DMS 273 treated with DMSO at 0.1 percent for 48 hours (cell line): ENCODE results near the gene ZNF653.

Experiments used
- DNase-seq: peaks from one replicate; lab custom pipeline; 2025; lab: John Stamatoyannopoulos, UW

Gene ZNF653

DNA sequence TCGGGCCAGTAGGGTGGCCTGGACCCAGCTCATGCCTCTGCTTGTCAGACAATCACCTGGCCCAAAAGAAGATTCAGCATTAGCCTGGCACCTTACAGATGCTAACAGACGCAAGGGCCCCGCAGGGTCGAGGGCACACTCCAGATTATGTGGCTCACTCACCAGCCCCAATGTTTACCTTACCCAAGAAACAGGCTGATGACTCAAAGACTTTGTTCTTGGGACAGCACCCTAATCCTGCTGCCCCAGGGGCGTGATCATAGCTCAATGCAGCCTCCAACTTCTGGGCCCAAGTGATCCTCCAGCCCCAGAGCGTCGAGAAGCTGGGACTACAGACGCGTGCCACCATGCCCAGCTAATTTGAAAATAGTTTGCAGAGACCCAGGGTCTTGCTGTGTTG, 13.5 kb upstream of the ZNF653 start:
- no peak for DNase-seq

DNA sequence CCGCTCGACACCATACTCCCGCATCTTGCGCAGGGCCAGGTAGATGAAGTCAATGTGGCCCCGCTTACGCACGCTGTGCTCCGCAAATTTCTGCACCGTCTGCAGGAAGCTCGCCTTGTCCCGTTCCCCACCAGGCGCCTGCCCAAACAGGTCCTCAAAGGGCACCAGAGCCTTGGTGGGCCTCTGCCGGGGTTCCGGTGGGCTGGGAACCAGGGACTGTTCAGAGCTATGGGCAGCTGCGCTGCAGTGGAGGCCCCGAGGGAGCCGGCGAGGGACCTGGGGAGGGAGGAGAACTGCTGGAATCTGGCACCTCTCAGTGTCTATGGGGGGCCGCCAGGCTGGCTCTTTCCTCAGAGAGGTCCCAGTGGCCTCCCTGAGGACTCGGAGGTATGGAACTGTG, 8.3 kb upstream of the ZNF653 start:
- DNase-seq: no peak

DNA sequence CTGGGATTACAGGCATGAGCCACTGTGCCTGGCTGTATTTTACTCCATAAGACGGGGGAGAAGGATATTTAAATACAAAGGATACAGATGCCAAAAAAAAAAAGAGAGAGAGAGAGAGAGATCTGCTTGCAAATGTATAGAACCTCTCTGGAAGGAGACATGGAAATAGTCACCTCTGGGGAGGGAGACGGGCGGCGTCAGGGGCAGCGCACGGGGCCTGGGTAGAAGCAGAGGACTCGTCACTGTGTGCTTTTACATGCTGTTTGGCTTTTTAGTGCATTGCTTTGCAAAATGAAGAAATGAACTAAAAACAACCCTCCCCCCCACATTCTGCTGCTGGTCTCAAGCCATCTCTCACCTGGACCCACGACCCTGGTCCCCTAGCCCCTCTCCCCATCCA, 4.8 kb upstream of the ZNF653 start:
- DNase-seq: no peak

DNA sequence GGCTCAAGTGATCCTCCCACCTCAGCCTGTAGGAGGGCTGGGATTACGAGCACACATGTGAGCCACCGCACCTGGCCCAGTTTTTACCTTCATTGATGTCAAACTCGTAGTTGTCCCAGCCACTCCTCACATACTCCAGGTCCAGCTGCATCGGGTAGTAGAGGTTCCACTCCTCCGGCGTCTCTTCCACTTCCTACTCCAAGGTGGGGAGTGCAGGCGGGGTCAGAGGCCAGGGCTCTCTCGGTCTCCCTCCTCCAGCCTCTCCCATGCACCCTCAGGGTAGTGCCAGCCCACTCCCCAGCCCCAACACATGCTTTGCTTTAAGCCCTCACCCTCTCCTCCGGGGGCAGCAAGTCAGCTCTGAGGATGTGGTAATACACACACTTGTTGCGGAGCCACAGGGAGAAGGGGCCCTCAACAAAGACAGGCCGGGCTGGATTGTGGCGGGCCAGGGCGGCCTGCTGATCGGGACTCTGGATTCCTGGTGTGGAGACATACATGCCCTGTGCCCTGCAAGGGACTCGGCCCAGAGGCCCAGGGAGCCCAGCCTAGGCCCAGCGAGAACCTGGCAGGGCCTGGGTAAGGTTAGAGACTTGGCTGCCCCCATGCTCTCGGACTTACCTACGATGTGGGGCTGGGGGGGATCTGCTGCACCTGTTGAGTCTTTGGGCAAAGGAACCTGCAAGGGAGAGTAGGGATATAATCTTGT, 1.9 kb upstream of the ZNF653 start:
- no peak for DNase-seq

DNA sequence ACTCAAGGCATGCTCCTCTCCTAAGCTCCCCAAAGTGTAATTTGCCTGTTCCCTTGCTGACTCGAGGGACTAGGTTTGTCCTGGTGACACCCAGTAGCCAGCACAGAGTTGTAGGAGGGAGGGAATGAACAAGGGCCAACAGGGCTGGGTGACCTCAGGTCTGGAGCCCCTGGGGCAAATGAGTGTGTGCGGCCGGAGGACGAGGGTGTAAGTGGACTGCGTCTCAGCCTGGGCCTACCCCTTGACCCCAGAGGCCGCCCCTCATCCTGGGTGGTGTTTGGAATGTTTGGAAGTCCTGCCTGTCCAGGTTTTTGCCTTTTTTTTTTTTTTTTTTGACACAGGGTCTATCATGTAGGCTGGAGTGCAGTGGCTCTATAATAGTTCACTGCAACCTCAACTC, 1.3 kb upstream of the ZNF653 start:
- no peak for DNase-seq

DNA sequence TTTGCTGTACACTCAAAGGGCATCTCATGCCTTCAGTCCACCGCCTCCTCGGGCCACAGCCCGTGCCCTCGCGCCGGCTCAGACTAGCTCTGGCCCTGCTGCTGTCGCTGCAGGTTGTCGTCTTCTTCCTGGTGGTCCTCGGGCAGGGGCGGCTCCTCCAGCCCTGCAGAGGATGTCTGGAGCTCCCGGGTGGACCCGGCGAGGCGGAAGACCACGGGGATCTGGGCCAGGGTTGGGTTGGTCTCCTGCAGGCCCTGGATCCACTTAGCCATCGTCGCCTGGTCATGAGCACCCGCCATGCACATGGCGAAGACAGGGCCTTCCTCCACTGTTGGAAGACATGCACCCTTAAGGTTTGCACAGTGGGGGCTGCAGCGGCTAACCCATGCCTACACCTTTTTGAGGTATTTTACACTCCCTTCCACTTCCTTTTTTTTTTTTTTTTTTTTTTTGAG, 489 bp upstream of the ZNF653 start:
- DNase-seq: no peak

DNA sequence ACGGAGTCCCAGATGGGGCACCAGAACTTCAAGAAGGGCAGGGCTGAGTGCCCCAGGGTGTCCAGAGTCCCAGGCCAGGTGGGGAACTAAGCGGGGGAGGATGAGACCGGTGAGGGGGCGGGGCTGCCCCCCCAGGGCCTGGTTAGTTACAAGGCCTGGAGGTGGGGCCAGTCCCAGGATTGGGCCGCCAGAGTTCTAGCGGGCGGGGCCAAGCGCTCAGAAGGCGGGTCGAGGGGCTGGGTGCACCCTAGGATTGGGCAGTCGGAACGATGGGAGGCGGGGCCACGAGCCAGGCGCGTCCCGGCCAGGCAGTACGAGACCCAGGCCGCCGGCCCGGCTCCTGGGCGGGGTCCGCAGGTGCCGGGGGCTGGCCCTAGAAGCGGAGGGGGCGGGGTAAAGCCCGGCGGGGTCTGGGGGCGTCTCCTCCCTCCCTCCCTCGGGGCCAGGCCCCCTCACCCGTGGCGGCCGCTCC, 571 bp downstream of the ZNF653 start:
- peak; percentile 87 for DNase-seq

DNA sequence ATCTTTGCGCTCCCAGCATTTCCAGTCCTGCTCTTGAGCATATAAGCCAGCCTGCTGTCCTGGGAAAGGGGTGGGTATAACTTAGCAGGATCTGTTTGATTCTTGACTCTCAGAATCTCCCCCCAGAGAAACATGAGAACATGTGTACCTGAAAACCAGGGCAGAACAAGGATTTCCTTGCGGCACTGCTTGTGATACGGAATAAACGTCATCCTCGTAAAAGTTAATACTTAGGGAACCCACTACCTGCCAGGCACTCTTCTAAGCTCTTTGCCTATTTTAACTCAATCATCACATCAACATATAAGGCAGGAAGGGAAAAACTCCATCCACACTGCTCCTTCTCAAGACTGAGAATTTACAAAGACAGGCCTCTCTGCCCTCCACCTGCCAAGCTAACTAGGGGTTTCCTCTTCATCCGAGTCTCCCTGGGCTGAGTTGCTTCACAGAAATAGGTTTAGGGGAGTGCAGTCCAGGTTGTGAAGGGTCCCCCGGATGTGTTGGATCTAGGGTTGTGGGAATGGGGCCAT, 1.1 kb downstream of the ZNF653 start:
- DNase-seq: no peak

DNA sequence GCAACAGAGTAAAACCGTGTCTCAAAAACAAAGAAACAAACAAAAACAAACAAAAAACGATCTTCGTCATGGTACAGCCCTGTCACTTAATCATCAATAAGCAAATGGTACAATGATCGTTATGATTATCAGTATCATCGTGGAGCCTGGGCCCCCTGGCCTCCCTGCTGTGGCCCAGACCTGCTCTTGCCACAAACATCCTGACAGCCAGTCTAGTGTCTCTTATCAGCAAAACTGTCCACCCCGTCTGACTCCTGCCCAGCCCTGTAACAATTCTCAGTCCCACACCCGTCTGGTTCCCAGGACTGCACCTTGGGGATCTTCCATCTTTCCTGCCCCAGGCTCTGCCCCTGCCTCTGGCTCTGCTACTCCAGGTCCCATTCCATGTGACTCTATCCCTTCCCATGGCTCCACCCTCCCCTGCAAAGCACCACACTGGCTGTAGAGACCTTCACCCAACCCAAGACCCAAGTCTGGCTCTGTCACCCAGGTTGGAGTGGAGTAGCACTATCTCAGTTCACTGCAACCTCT, 5.7 kb downstream of the ZNF653 start:
- DNase-seq: no peak

DNA sequence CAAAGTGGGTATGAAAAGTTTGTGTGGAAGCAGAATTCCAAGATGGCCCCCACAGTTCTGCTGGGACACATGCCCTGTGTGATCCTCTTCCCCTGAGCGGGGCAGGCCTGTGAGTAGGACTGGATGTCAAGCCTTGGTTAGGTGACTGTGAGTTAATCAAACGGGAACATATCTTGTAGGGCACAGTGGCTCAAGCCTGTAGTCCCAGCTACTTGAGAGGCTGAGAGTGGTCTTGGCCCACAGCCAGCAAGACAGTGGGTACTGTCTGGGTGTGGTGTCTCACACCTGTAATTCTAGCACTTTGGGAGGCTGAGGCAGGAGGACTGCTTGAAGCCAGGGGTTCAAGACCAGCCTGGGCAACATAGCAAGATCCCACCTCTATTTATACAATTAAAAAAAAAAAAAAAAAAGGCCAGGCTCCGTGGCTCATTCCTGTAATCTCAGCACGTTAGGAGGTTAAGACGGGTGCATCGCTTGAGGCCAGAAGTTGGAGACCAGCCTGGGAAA, 6.4 kb downstream of the ZNF653 start:
- no peak for DNase-seq

DNA sequence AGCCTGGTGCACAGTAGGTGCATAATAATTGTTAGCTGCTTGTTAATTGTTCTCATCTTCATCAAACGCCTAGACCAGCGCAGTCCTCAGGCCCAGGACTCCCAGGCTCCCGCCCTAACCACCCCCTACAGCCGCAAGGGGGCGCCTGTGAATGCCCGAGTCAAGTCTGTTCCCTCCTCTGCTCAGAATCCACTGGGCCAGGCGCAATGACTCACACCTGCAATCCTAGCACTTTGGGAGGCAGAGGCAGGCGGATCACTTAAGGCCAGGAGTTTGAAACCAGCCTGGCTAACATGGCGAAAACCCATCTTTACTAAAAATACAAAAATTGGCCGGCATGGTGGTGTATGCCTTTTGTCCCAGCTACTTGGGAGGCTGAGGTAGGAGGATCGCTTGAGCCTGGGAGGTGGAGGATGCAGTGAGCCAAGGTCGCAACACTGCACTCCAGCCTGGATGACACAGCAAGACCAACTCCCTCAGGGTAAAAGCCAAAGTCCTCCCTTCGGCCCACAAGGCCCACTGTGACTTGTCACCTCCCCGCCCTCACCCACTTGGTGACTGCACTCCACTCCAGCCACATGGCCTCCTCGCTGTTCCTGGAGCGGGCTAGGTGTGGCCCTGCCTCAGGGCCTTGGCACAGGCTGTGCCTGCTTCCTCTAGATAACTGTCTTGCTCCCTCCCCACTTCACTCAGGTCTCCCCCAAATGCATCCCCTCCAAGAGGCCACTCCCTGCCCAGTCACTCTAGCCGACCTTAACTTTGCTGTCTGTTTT, 9.1 kb downstream of the ZNF653 start:
- DNase-seq: peak; percentile 48

DNA sequence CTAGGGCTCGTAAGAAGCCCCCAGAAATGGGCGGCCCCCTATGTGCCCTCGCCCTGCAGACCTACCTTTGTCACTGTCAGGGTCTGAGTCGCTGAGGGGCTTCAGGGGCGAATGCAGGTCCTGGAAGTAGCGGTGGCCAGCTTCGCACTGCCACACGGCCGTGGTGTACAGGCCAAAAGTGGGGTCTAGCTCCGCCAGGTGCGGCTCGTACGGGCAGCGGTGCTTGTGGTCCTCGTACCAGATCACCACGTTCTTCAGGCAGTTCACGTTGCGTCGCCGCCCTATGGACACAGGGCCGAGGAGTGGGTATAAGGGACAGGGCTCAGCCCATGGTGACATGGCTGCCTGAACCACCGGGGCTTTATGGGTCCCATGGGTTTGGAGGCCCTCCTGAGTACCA, 9.8 kb downstream of the ZNF653 start:
- DNase-seq: no peak

DNA sequence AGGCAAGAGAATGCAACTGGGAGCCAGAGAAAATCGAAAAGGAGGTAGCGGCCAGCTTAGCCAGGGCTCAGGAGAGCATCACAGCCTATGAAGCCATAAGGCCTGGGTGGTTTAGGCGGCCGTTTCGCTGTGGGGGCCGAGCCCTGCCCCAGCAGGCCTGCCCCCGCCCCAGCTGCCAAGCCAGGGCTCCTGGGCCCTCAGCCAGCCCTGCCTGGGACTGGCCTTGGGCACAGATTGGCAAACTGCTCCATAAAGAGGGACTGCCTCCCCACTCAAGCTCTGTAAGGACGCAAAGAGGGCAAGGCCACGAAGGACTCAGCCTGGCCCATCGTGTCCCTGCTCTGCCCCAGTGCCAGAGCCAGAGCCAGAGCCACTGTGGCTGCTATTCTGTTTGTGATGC, 10.2 kb downstream of the ZNF653 start:
- peak; percentile 72 for DNase-seq

DNA sequence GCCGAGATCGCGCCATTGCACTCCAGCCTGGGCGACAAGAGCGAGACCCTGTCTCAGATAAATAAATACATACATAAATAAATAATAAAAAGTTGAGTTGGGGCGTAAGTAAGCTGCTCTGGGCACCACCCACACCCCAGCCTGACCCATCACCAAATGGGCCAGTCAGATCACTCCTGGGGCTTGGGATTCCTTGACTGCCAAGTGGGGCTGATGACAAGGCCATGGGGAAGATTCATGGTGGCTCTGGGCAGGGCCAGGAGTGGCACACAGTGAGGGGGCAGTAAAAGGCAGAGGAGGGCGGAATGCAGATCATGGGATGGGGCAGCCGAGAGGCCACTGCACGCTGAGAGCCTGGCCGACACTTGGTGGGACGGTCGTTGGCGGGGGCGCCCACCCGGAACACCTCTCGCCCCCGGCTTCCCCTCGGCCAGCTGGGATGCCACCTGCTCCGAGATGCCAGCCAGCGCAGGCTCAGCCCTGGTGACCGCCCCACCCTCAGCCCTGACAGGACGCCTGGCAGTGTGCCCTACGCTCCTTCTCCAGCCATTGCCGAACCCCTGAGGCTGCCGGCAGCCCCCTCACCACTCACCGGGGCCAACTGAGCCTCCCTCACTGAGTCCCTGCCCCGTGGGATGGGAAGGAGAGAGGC, 10.9 kb downstream of the ZNF653 start:
- DNase-seq: peak; percentile 76

DNA sequence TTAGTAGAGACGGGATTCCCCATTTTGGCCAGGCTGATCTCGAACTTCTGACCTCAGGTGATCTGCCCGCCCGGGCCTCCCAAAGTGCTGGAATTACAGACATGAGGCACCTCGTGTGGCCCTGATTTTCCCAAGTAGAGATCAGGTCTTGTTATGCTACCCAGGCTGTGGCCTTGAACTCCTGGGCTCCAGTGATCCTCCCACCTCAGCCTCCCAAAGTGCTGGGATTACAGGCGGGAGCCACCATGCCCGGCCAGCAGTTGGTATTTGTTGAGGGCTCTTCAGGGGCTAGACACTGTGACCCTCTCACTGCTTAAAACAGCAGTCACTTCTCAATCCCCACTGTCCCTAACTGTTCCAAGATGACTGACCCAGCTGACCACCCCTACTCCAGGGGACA, 16.3 kb downstream of the ZNF653 start:
- DNase-seq: no peak

DNA sequence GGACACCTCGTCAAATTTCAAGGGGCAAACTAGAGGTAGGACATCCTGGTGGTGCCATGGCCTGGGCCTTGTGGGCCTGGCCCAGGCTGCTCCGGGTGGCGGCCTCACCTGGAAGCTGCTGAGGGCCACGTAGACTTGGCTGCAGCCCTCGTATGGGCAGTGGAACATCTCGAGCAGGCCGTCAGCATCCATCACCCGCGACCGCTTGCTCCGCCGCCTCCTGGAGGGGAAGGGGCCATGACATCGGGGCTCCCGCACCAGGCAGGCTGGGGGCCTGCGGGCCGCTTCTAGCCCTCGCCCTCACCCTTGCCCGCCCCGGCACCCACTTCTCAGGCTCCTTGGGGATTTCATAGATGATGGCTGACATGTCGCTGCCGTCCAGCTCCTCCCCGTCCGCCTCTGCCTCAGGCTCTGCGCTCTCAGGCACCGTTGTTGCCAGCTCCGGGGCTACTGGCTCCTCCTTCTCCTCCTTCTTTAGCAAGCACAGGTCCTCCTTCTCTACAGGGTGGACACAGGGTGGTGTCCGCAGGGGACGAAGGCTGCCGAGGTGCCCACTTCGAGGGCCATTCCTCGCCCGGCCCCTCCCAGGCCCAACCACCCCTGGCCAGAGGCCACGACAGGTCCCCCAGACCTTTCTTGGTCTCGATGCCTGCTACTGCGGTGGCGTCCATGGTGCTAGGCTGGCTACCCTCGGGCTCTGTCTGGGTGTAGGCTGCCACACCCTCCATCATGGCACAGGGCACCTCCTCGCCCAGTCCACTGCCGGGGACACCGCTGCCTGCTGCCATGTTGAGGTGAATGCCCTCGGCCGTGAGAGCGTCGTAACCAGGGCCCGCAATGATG, 18.8 kb downstream of the ZNF653 start:
- no peak for DNase-seq

DNA sequence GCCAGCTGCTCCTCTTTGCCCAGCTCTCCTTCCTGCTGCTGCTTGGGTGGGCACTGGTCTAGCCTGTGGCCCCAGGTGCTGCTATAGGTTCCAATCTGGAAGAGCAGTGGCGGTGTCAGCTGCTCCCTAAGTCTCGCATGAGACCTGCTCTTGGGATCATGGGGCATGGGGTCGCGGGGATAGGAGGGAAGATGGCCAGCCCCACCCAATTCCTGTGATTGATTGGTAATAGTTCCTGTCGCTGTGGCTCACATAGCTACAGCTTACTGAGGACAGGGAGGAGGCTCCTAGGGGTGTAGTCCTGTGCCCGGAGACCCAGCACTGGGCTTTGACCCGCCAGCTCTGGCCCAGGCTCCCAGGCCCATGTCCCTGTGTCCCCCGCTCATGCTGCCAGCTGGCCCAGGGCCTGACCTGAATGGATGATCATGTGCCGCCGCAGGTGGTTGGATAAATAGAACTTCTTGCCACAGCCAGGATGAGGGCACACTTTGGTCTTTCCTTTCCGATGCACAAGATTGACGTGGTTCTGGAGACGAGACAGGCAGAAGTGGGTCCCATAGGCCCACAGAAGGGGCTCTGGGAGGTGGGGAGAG, 20.3 kb downstream of the ZNF653 start:
- DNase-seq: no peak

DNA sequence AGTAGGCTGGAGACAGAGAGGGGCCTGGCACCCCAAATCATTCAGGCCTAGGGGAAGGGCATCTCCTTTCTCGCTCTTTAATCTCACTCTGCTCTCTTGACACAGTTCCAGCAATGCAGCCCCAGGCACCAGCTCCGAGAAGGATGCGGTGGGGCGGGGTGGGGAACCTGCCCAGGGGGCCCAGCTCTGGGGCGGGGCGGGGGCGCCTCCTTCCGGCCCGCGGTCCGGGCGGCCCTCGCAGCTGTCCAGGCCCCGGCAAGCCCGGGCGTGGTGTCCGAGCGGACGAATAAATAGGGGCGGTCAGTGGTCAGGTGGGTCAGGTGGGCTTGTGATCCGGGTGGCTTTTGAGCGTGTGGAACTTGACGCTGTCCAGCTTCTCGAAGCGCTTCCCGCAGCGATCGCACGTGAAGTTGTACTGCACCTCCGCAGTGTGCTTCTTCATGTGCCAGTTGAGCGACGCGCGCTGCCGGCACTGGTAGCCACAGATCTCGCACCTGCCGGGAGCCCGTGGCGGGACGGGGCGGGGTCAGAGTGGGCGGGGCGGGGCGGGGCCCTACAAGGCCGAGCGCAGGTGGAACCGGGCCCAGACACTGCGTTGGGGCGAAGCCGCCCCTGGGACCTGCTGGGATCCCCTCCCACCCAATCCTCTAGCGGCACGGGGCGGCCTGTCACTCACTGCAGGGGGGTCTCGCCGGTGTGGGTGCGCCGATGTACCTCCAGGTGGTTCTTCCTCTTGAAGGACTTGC, 22.1 kb downstream of the ZNF653 start:
- DNase-seq: no peak

DNA sequence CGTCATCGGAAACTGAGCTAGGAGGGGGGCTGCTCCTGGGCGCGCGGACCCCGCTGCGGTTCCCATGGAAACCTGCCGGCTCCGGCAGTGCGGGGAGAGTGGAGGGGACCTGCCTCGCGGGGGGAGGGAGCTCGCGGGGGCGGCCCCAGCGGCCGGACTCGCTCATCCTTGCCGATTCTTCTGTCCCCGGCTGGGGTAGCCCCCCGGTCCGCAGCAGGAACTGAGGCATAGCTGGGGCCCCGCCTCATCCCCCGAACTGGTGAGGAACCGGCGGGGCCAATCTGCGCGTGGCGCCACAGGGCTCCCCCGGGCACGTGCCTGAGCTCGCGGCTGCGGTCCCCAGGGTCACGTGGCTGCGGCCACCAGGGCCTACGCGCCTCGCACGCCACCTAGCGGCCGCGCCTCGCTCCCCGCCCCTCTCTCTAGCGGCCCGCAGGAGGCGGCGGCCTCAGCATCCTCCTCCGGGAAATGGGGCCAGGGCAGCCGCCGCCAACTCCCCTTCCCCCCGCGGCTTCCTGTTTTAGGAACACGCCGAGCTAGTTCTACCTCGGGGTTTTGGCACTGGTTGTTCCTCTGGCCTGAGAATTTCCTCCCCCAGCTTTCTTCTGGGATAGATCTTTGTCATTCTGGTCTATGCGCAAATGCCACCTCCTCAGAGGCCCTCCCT, 23.1 kb downstream of the ZNF653 start:
- peak; percentile 83 for DNase-seq
